HG02970 (cell line): ENCODE data around the gene GALNT5.
"Not testable (repeated sequence)": the region's sequence is repeated elsewhere in the genome, so short reads cannot be mapped to it uniquely, and the experiment has no call there.

Source experiments
- ATAC-seq: cut with Tn5 transposase; IDR thresholded peaks from one replicate; pipeline ENCODE4 v1.9.1; 2021; ENCODE audit warnings: mild to moderate bottlenecking, moderate library complexity, moderate number of reproducible peaks; ENCODE audit not compliant: unreplicated experiment, low FRiP score

GALNT5 gene, protein sequence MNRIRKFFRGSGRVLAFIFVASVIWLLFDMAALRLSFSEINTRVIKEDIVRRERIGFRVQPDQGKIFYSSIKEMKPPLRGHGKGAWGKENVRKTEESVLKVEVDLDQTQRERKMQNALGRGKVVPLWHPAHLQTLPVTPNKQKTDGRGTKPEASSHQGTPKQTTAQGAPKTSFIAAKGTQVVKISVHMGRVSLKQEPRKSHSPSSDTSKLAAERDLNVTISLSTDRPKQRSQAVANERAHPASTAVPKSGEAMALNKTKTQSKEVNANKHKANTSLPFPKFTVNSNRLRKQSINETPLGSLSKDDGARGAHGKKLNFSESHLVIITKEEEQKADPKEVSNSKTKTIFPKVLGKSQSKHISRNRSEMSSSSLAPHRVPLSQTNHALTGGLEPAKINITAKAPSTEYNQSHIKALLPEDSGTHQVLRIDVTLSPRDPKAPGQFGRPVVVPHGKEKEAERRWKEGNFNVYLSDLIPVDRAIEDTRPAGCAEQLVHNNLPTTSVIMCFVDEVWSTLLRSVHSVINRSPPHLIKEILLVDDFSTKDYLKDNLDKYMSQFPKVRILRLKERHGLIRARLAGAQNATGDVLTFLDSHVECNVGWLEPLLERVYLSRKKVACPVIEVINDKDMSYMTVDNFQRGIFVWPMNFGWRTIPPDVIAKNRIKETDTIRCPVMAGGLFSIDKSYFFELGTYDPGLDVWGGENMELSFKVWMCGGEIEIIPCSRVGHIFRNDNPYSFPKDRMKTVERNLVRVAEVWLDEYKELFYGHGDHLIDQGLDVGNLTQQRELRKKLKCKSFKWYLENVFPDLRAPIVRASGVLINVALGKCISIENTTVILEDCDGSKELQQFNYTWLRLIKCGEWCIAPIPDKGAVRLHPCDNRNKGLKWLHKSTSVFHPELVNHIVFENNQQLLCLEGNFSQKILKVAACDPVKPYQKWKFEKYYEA

DNA sequence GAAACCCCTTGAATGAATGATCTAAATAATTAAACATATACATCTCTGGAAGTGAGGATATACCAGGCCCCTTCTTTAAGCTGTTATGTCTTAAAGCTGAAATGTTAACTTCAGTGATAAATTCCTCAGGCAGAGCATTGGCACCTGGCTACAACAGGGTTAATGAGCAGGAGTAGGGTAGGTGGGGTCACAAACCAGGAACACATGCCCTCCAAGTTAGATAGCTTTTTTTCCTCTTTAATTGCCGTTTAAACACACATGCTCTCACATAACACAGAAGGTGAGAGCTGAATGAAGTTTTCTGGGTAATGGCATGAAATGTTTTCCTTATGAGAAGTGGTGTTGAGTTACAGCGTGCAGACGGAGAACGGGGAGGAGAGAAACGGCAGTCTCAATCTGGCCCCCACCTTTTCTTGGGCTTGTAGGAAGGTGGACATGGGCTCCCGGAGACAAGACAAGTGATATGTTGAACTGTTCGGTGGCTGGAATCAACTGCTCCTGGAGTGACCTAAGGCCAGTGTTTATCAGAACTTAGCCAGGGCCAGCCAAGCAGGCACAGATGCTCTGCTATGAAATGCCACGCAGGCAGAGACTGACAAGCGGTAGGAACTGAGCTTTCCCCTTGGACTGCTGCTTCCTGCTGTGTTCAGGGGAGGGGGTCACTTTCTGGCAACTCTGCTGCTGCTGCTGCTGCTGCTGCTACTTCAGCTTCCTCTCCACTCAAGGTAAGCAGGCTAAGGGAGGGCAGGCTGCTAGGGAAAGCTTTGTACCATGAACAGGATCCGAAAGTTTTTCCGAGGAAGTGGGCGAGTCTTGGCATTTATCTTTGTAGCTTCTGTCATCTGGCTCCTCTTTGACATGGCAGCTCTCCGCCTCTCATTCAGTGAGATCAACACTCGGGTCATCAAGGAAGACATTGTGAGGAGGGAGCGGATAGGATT lies at the start of gene GALNT5:
TSS of gene GALNT5 (plus strand) at position 394 of the 941 bp plus-strand sequence. CDS start at position 772, 378 bp downstream.
- ATAC-seq: no peak

DNA sequence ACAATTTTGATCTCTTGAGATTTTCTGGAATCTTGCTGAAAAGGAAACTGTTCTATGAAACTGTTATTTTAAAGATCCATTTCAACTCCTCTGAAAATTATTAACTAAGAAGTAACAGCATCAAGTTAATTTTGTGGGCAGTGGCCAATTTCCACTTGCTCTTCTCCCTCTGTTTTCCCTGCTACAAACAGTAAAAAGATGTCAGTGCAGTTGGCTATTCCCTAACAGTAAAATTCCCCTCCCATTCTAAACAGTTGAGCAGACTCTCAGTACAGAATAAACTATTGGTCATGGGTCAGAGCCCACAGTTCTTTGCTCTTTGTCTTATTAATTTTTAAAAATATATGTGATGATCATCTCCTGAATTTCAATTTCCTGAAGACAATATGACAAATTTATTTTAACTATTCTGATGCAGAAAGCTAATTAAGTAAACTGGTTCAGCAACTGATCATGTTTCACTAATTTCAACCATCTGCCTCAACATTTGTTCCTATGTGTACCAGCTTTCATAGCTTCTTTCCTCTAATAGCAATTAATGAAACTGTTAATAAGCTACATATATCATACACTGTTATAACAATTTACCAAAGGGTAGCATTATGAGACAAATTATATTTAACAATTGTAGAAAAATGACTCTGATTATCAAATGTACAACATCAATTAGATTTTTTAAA lies 41.1 kb upstream of the GALNT5 start:
- no peak for ATAC-seq

DNA sequence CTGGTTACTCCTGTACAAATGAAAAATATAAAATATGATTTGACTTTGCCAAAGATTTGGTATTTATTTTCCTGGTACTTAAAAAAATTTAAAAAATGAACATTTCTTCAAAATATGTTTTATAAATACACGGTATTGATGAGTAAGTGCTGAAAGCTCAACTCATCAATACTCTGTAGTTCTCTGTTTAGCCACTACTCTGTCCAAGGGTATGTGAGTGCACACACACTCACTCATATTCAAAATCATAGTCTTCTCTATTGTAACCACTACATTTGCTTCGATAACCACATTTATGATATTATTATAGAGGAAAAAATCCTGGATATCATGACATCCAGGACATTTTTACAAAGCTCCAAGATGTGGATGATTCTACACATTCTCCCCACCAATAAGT lies 40.1 kb upstream of the GALNT5 start:
- no peak for ATAC-seq

DNA sequence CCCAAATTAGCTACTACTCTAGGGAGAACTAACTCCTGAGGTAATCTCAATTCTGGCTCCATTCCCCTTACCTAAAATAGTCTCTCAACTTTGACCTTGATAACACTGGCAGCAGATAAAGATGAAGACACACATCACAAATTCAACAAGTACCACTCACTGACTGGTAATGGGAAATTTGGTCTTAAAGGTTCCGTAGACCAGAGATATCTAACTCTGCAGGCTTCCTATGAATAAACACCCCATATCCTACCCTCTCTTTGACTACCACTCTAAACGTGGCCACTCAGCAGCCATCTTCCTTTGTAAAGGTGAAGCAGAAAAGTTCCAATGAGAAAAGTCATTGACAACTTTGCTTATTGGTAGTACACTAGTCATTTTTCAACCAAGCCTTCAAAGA lies 38.6 kb upstream of the GALNT5 start:
- ATAC-seq: no peak

DNA sequence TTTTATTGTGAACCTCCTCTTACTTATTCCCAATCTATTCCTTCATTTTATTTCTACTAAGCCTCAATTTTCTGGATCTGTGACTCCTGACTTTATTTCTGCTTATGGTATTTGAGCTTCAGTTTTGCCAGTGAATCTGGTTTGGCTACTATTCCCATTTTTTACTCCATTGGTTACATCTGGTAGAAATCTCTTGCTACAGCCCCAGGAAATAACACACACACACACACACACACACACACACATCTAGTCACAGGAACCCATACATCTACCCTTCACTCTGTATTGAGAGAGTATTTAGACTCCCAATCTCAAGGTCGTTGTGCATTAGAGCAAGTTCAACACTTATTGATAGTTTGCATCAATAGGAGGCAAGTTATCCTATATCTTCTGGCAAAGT lies 37.0 kb upstream of the GALNT5 start:
- ATAC-seq: no peak

DNA sequence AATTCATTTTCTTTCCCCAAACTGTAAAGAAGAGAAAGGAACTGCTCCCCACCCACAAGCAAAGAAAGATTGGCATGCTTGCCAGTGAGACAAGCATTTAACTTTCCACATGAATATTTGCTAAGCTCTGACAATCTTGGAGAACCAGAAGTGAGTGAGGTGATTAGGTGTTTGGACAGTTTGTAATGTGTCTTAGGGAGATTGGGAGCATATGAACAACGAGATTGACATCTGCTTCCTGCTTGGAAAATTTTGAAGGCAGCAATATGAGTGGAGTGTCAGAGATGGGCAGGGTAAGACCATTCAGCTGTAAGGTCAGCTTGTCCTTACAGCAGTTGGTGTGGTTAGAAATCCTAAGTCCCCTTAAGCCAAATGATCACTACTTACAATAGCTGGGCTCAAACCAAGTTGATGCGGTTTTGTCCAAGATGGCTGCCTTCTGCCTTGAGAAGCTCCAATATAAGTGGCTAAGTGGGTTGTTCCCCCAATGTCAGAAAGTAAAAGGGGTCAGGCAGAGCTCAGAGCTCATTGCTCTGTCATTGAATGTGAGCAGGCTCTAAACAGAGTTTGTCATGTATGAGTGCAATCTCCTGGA lies 36.0 kb upstream of the GALNT5 start:
- no peak for ATAC-seq

DNA sequence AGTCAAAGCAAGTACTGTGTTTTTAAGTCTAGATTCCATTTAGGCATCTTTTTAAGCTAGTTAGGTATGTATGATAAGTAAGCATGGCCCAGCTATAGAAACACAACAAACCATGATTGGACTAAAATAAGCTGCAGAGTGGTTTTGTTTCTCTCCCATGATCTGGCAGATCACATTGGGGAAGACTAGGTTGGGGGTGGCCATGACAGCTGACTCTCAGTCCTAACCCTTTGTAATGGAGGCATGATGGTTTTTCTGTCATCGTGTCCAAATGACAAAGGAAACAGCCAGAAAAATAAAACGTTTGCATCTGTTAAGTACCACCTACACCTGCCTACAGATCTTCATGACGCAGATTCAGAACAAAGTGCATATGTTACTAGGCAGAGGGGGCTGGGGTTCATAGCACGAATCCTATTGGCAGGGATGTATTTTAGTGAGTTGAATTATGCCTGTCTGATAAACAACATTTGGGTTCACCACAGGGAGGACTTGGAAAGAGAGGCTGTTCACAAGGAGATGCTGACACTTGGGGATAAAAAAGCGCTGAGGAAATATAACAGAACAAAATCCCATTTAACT lies 33.8 kb upstream of the GALNT5 start:
- no peak for ATAC-seq

DNA sequence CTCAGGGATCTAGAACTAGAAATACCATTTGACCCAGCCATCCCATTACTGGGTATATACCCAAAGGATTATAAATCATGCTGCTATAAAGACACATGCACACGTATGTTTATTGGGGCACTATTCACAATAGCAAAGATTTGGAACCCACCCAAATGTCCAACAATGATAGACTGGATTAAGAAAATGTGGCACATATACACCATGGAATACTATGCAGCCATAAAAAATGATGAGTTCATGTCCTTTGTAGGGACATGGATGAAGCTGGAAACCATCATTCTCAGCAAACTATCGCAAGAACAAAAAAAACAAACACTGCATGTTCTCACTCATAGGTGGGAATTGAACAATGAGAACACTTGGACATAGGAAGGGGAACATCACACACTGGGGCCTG lies 33.1 kb upstream of the GALNT5 start:
- not testable (repeated sequence) for ATAC-seq

DNA sequence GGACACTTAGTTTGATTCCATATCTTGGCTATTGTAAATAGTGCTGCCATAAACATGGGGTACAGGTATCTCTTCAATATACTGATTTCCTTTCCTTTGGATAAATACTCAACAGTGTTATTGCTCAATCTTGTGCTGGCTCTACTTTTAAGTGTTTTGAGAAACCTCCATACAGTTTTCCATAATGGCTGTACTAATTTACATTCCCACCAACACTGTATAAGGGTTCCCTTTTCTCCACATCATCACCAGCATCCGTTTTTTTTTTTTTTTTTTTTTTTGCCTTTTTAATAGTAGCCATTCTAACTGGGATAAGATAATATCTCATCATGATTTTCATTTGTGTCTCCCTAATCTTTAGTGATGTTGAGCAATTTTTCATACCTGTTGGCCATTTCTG lies 29.9 kb upstream of the GALNT5 start:
- no peak for ATAC-seq

DNA sequence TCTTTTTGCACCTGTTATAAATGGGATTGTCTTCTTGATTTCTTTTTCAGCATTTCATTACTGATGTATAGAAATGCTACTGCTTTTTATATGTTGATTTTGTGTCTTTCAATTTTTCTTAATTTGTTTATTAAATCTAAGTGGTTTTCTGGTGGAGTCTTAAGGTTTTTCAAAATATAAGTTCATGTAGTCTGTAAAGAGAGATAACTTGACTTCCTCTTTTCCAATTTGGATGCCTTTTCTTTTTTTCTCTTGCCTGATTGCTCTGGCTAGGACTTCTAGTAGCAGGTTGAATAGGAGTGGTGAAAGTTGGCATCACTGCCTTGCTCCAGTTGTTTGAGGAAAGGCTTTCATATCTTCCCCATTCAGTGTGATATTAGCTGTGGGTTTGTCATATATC lies 28.6 kb upstream of the GALNT5 start:
- no peak for ATAC-seq

DNA sequence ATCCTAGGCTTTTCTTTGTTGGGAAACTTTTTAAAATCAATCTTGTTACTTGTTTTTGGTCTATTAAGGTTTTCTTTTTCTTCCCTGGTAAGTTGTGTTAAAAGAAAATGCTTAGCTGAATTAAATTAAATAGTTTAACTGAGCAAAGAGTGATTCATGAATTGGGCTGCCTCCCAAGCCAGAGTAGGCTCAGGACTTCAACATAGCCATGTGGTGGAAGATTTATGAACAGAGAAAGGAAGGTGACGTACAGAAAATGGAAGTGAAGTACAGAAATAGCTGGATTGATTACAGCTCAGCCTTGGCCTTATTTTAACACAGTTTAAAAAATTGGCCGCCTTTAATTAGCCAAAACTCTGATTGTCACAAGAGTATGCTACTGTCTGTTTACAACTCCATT lies 27.9 kb upstream of the GALNT5 start:
- ATAC-seq: no peak

DNA sequence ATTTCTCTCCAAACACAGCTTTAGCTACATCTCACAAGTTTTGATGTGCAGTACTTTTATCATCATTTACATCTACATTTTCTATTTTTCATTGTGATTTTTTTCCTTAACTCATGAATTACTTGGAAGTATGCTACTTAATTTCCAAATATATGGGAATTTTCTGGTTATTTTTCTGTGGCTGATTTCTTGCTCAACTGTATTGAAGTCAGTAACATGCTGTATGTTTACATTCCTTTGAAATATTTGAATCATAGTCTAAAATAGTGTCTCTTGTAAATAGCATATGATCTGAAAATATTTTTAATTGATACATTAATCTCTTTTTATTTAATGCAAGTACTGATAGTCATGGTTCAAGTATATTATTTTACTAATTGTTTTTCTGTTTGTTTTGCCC lies 26.0 kb upstream of the GALNT5 start:
- ATAC-seq: no peak

DNA sequence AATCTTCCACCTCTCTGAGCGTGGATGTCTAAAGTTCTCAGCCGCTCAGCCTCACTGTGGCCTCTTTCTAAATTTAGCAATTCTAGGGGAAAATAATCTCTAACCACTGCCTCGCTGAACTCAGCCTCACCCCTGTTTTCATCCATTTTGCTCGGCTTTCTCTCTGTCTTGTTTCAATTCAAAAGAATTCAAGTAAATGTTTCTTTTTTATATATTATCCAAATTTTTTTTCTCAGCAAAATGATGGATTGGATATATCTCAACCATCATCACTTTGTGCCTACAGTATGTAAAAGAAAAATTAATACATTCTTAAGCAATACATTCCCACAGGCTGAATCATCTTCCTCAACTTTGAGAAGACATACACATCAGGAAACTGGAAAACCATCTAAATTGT lies 24.0 kb upstream of the GALNT5 start:
- no peak for ATAC-seq

DNA sequence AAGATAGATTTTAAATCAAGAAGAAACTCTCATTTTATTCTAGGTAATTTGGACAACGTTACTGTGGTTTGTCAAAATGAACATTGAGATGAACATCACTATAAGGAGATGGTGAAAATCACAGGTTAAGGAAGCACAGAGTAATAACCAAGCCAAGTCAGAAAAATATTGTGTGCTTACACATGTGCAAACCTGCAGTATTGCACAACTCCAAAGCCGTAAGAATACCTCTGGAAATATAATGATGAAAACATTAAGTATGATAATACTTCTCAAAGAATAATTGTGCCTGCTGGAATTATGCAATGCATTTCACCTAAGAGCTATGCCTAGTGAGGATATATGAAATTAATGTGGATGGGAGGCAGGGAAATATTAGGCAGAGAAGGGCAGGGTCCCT lies 21.1 kb upstream of the GALNT5 start:
- ATAC-seq: no peak

DNA sequence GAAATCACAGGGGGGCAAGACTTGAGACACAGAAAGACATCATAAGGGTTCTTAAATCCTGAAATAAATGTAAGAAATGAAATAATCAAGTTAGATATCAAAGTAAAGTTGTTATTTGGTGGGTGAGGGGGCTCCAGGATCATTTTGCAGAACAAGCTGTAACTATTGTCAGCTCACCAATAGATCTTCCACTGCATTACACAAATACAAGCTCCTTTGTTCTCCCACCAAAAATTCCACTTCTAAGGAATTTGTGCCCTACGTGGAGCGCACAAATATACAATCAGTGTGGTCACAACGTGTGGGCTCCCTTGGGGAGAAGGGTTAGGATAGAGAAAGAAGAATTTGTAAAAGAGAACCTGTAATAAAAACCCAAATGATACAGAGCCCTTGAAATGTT lies 19.2 kb upstream of the GALNT5 start:
- ATAC-seq: no peak

DNA sequence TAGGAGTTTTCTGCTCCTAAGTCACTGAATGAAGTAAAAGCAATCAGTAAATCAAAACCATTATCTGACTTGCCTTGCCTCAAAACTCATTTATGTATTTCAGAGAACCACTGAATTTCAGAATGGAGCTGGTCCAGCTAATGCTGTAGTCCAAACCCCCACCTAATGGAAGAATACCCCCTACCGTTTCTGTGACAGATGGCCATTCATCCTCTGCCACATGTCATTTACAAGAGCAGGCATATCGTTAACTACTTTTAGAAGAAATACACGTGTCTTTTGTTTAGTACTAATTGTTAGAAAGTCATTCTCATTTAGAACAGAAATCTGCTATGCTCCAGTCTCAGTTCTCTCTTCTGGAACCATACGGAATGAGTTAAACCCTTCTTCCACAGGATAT lies 12.8 kb upstream of the GALNT5 start:
- no peak for ATAC-seq

DNA sequence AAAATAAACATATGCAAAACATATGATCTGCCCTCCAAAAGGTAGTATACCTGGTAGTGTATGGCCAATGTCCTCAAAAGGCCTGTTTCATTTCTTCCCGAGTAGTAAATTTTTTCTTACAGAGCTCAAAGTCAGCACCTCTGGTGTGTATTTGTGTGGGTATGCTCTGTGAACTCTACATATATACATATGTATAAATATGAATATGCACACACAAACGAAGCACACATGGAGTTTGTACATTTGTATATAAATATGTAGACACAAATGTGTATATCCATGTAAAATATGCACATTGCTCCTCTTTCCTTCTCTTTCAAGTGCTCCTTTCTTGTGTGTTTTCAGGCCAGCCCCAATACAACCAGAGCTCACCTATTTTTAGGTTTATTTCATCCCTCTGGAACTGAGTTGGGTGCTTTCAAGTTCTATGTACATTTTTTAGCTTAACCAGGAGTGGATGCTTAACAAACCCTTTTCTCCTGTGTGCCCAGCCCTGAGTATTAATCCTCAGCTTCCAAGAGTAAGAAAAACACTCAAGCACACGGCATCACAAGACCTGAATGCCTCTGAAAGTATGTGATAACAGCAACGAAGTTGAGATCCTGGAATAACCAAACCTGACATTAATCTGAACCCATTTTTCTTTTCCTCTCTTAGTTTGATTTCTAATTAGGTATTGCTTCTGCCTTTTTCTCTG lies 12.2 kb upstream of the GALNT5 start:
- no peak for ATAC-seq
